HG03025 (cell line): Measurements from ENCODE around the gene SPSB2.
A peak's percentile ranks its signal among the peaks of the same experiment; 100 is the strongest.
"Not testable (repeated sequence)": the region's sequence is repeated elsewhere in the genome, so short reads cannot be mapped to it uniquely, and the experiment has no call there.

Source experiments
- ATAC-seq: cut with Tn5 transposase; IDR thresholded peaks from one replicate; pipeline ENCODE4 v1.9.1; 2021; ENCODE audit warnings: mild to moderate bottlenecking, moderate library complexity; ENCODE audit not compliant: unreplicated experiment, low FRiP score

SPSB2 gene

GRCh38 chr12:6871052-6871957 lies 1.8 kb downstream of the SPSB2 start:
- ATAC-seq, result no peak

- ATAC-seq, result not testable (repeated sequence)
These were observed 2.8 kb downstream of the SPSB2 start for GRCh38 chr12:6870304-6870703.

GRCh38 chr12:6869049-6870021 lies 3.8 kb downstream of the SPSB2 start:
- ATAC-seq, result no peak

- ATAC-seq, result no peak
These were observed 4.7 kb downstream of the SPSB2 start for GRCh38 chr12:6868211-6869048.

GRCh38 chr12:6867413-6868210 lies 5.5 kb downstream of the SPSB2 start, which contains the start of gene TPI1:
Gene TPI1, plus strand, starts transcription at chr12:6867531. Its CDS starts 36 bp downstream, at chr12:6867567.
- peak; percentile 59 for ATAC-seq

- ATAC-seq, result peak; percentile 8
These were observed 6.1 kb downstream of the SPSB2 start for GRCh38 chr12:6866920-6867412.

- ATAC-seq, result no peak
These were observed 6.8 kb downstream of the SPSB2 start for GRCh38 chr12:6866163-6866919.

GRCh38 chr12:6865307-6865706 lies 7.8 kb downstream of the SPSB2 start:
- ATAC-seq, result not testable (repeated sequence)

- no peak for ATAC-seq
These were observed 9.3 kb downstream of the SPSB2 start for GRCh38 chr12:6863586-6864321.

- ATAC-seq, result no peak
These were observed 10.1 kb downstream of the SPSB2 start for GRCh38 chr12:6863033-6863432.

- no peak for ATAC-seq
These were observed 11.7 kb downstream of the SPSB2 start for GRCh38 chr12:6861391-6861790.

GRCh38 chr12:6860942-6861341 lies 12.2 kb downstream of the SPSB2 start:
- no peak for ATAC-seq

GRCh38 chr12:6860116-6860515 lies 13.0 kb downstream of the SPSB2 start:
- no peak for ATAC-seq

- no peak for ATAC-seq
These were observed 14.3 kb downstream of the SPSB2 start for GRCh38 chr12:6858799-6859198.

GRCh38 chr12:6855322-6855721 lies 17.8 kb downstream of the SPSB2 start:
- no peak for ATAC-seq

GRCh38 chr12:6854036-6854435 lies 19.1 kb downstream of the SPSB2 start:
- ATAC-seq, result no peak

GRCh38 chr12:6853626-6854025 lies 19.5 kb downstream of the SPSB2 start:
- ATAC-seq, result no peak
